Lung (tissue), 12 donors: Measurements from ENCODE around the gene NRG3. TPM values are rescaled to one million over a fixed set of nuclear protein-coding genes. Genes with fewer than 3 reads are reported as not detected.

Experiments used
- ATAC-seq: fragments of 200-7000 bp; cut with Tn5 transposase; one replicate; pipeline ENCODE4 v1.9.1; 2020; ENCODE audit warnings: moderate number of reproducible peaks; ENCODE audit not compliant: insufficient read depth, low FRiP score
- DNase-seq, 3 donors: peaks; one replicate each; pipeline ENCODE4 v3.0.0-alpha.2; 2013 to 2017
- H3K27ac ChIP-seq, 2 donors: one replicate each; pipeline ENCODE4 v1.5.1; 2013; ENCODE audit warnings: mild to moderate bottlenecking in 2 of 2, moderate library complexity in 2 of 2, control low read depth in 1 of 2, inconsistent platforms in 1 of 2, low read depth in 1 of 2, low read length in 1 of 2
- H3K27me3 ChIP-seq, 3 donors: one replicate each; pipeline ENCODE4 v1.5.1; 2013; ENCODE audit warnings: low read length in 2 of 3; ENCODE audit not compliant: control insufficient read depth in 3 of 3, insufficient read depth in 3 of 3
- H3K36me3 ChIP-seq, 4 donors: one replicate each; pipeline ENCODE4 v1.5.1; 2013; ENCODE audit warnings: low read length in 4 of 4, mild to moderate bottlenecking in 1 of 4, moderate library complexity in 1 of 4; ENCODE audit not compliant: control insufficient read depth in 4 of 4, insufficient read depth in 4 of 4
- H3K4me1 ChIP-seq, 5 donors: one replicate each; pipeline ENCODE4 v1.5.1; 2013; ENCODE audit warnings: low read length in 5 of 5, mild to moderate bottlenecking in 2 of 5, moderate library complexity in 1 of 5; ENCODE audit not compliant: control insufficient read depth in 5 of 5, insufficient read depth in 5 of 5
- H3K4me3 ChIP-seq: one replicate; pipeline ENCODE4 v1.5.1; 2013; ENCODE audit warnings: mild to moderate bottlenecking, control low read depth, moderate library complexity
- H3K9ac ChIP-seq, 2 donors: one replicate each; pipeline ENCODE4 v1.5.1; 2013; ENCODE audit warnings: low read length in 2 of 2, control low read depth in 1 of 2; ENCODE audit not compliant: insufficient read depth in 1 of 2
- H3K9me3 ChIP-seq, 4 donors: one replicate each; pipeline ENCODE4 v1.5.1; 2013; ENCODE audit warnings: low read length in 3 of 4, mild to moderate bottlenecking in 1 of 4, moderate library complexity in 1 of 4; ENCODE audit not compliant: control insufficient read depth in 4 of 4, insufficient read depth in 3 of 4
- WGBS, 2 donors: extraction: QIAGEN DNeasy Blood & Tissue Kit; methylation state at CpG; one replicate each; pipeline ENCODE4 v1.1.7; 2013; 5-methylcytosine and 5-hydroxymethylcytosine counted together
- polyA plus RNA-seq, 2 donors: library from polyadenylated mRNA; stranded (reverse); fragments of 200-250 nt; gene quantifications; one replicate each; pipeline ENCODE4 v1.2.1, GENCODE V29; 2013
- total RNA-seq, 2 donors: library from RNA; depleted of rRNA in 1 of 2; stranded (reverse); fragments of >200 nt in 1 of 2; gene quantifications; one replicate each; pipeline ENCODE4 v1.2.1, GENCODE V29; 2014 to 2021
- TF ChIP-seq, protein P1 (sequence below): IDR thresholded peaks from 2 replicates; pipeline ENCODE4 v1.5.1; 2012; ENCODE audit warnings: mild to moderate bottlenecking; ENCODE audit errors: control extremely low read depth, extremely low read depth
- donor health status: control.
- donor health status: control.
- donor health status: Bipolar disorder and iron deficiency.
- donor health status: healthy.
- donor health status: DM: yes; HTN: yes; CAD: no.

The NRG3 gene
- total and polyA plus RNA-seq, 4 donors: 0.49 to 2.0 (median 0.84) TPM

DNA sequence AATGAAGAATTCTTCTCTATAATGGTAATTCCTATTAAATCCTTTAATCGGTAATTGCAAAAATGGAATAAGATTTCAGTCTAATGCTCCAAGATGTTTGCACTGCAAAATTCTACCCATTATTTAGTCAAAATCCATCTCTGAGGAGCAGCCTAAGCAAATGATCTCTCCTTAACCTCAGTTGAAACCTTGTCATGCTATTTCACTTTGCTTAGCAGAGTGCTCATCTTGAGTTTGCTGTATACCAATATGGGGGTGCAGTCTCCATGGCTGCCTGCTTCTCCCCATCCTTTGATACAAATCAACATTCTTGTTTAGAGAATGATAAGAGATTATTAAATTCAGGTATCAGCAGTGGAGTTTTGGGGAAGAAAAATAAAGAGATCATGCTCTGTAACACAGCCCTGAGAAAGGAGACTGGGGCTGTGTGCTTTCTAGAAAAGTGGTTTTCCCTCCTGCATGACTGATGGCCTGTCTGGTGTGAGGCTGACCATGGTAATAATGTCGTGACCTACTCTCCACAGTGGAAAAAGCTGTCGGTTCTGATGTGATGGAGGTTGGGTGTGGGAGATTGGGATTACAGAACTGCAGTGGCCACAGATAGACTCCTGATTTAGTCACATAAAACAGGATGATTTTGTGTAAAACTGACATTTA lies 982.1 kb downstream of the NRG3 start:
- H3K4me3 ChIP-seq: no peak overlapping the region
- H3K27me3 ChIP-seq: no peaks in the 10 kb centered on the region
- H3K36me3 ChIP-seq: no peaks in the 10 kb centered on the region
- ATAC-seq (no peak), DNase-seq (no peak)
- H3K27ac ChIP-seq: no peak overlapping the region
- H3K9me3 ChIP-seq: peaks cover 0 to 2% (median 0%) of the 10 kb centered on the region in 4 donors
- TF ChIP-seq, protein P1, sequence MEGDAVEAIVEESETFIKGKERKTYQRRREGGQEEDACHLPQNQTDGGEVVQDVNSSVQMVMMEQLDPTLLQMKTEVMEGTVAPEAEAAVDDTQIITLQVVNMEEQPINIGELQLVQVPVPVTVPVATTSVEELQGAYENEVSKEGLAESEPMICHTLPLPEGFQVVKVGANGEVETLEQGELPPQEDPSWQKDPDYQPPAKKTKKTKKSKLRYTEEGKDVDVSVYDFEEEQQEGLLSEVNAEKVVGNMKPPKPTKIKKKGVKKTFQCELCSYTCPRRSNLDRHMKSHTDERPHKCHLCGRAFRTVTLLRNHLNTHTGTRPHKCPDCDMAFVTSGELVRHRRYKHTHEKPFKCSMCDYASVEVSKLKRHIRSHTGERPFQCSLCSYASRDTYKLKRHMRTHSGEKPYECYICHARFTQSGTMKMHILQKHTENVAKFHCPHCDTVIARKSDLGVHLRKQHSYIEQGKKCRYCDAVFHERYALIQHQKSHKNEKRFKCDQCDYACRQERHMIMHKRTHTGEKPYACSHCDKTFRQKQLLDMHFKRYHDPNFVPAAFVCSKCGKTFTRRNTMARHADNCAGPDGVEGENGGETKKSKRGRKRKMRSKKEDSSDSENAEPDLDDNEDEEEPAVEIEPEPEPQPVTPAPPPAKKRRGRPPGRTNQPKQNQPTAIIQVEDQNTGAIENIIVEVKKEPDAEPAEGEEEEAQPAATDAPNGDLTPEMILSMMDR: no peak
- H3K4me1 ChIP-seq: no peaks in the 10 kb centered on the region
- H3K9ac ChIP-seq: no peak overlapping the region
- WGBS, 2 donors: 60 to 65% methylated on average over 3 of the region's 3 CpGs

DNA sequence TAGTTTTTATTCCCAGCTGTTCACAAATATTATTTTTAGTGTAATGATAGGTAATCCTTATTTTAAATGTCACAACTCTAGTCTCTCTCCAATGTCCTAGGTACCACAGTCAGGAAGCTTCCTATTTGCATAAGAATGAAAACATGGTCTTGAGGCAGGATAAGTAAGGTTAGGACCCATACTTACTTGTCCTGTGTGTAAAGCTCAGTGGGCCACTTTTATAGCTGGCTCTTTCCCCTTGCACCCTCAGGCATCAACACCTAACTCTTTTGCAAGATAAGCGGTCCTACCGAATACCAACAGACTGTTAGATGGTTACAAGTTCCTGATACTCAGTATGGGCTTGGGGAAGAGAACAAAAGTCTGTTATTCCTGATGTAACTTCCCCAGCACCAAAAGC lies 986.9 kb downstream of the NRG3 start:
- no peak overlapping the region for H3K9ac ChIP-seq
- no peak for DNase-seq
- H3K4me3 ChIP-seq: no peak overlapping the region
- 89 to 92% methylated on average over 2 of the region's 2 CpGs for WGBS, 2 donors
- no peaks in the 10 kb centered on the region for H3K36me3 ChIP-seq
- H3K27me3 ChIP-seq: no peaks in the 10 kb centered on the region
- TF ChIP-seq, protein P1: no peak
- H3K9me3 ChIP-seq: peaks cover 0 to 2% (median 0%) of the 10 kb centered on the region in 4 donors
- no peak for ATAC-seq
- no peaks in the 10 kb centered on the region for H3K4me1 ChIP-seq
- H3K27ac ChIP-seq: no peak overlapping the region

DNA sequence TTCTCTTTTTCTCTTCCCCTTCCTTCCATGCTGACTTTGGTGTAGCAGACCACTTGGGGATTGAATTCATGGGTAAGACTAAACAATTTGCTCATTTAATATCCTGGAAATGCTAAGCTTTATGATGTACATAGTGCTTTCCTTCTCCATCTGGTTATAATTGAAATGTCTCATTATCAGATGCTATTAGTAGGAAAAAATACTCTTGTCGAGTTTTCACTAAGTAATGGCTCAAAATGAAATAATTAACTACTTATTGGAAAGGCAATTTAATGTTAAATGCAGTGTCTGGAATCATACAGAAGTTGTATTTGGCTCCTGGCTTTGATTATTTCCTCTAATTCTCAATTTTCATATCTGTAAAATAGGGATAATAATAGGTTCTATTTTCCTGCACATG lies 990.4 kb downstream of the NRG3 start:
- Histone ChIP-seq H3K27ac (no peak overlapping the region), H3K9ac (no peak overlapping the region), H3K27me3 (no peaks in the 10 kb centered on the region), H3K4me1 (no peaks in the 10 kb centered on the region), H3K36me3 (no peaks in the 10 kb centered on the region), H3K4me3 (no peak overlapping the region), H3K9me3 (no peaks in the 10 kb centered on the region)
- DNase-seq (no peak), ATAC-seq (no peak)
- WGBS, 2 donors: 69 to 78% methylated on average over 1 of the region's 1 CpG
- TF ChIP-seq, protein P1: no peak
